Immature natural killer cell (primary cell): ENCODE results near the gene L3MBTL3. TPM values are rescaled to one million over a fixed set of nuclear protein-coding genes. Genes with fewer than 3 reads are reported as not detected.
"Not testable (repeated sequence)": the region's sequence is repeated elsewhere in the genome, so short reads cannot be mapped to it uniquely, and the experiment has no call there.

Experiments used
- DNase-seq, 3 donors: peaks; one replicate each; pipeline ENCODE4 v3.0.0; 2022; ENCODE audit warnings: mixed read lengths in 1 of 3
- H3K27ac Mint-ChIP-seq, 6 donors: one replicate each; pipeline ENCODE4 v1.8.0; 2020; ENCODE audit warnings: mixed read lengths in 6 of 6, mild to moderate bottlenecking in 5 of 6, inconsistent platforms in 4 of 6, moderate library complexity in 3 of 6
- H3K27me3 Mint-ChIP-seq, 3 donors: one replicate each; pipeline ENCODE4 v1.8.0; 2020 to 2021; ENCODE audit warnings: low read depth in 3 of 3, mild to moderate bottlenecking in 3 of 3, mixed read lengths in 3 of 3, moderate library complexity in 3 of 3, inconsistent platforms in 1 of 3
- H3K36me3 Mint-ChIP-seq, 3 donors: one replicate each; pipeline ENCODE4 v1.8.0; 2020; ENCODE audit warnings: mixed read lengths in 3 of 3, inconsistent platforms in 2 of 3, mild to moderate bottlenecking in 2 of 3
- H3K4me1 Mint-ChIP-seq, 2 donors: one replicate each; pipeline ENCODE4 v1.8.0; 2020; ENCODE audit warnings: inconsistent platforms in 2 of 2, mild to moderate bottlenecking in 2 of 2, mixed read lengths in 2 of 2, moderate library complexity in 1 of 2
- H3K4me3 Mint-ChIP-seq, 5 donors: one replicate each; pipeline ENCODE4 v1.8.0; 2020; ENCODE audit warnings: mild to moderate bottlenecking in 5 of 5, mixed read lengths in 5 of 5, inconsistent platforms in 3 of 5, moderate library complexity in 3 of 5
- H3K9me3 Mint-ChIP-seq, 6 donors: one replicate each; pipeline ENCODE4 v1.8.0; 2020; ENCODE audit warnings: mild to moderate bottlenecking in 6 of 6, mixed read lengths in 6 of 6, inconsistent platforms in 4 of 6, moderate library complexity in 3 of 6
- polyA plus RNA-seq, 3 donors: library from polyadenylated mRNA; unstranded; fragments of 300-500 nt; fragmentation: Illumina TruSeq; gene quantifications; one replicate each; pipeline ENCODE4 v1.2.3, GENCODE V29; 2021

Gene L3MBTL3
- polyA plus RNA-seq, 3 donors from 2014 or later: 2.3 to 5.3 (median 4.3) TPM

DNA sequence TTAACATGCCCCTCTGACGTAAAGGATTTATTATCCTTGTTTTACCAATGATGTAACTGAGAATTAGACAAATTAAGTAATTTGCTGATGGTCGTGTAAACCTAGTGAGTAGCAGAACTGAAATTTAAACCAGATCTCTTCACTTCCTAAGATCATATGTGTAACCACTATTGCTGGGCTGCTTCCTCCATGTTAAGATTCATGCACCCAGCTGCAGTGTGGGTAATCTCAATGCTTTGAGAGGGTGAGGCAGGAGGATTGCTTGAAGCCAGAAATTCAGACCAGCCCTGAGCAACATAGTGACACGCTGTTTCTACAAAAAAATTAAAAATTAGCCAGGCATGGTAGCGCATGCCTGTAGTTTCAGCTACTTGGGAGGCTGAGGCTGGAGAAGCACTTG, 97.9 kb downstream of the L3MBTL3 start:
- Mint-ChIP-seq H3K4me1 (peaks cover 2 to 9% of the 10 kb centered on the region in 2 donors), H3K9me3 (no peaks in the 10 kb centered on the region), H3K4me3 (no peak overlapping the region), H3K27me3 (peaks cover 0 to 2% (median 1%) of the 10 kb centered on the region in 3 donors), H3K36me3 (peaks cover 12 to 28% (median 26%) of the 10 kb centered on the region in 3 donors), H3K27ac (no peak overlapping the region)
- no peak for DNase-seq

DNA sequence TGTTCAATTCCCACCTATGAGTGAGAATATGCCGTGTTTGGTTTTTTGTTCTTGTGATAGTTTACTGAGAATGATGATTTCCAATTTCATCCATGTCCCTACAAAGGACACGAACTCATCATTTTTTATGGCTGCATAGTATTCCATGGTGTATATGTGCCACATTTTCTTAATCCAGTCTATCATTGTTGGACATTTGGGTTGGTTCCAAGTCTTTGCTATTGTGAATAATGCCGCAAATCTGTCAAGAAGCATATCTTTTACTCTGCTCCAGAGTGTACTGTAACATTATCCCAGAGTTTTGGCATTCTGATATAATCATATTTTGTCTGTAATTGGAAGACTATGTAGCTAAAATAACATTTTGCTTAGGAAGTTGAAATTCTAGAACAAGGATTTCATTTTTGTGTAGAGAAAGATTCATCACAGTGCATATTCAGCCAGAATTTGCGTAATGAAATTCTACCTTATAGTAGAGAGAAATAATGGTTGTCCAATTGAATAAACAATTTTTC, 98.9 kb downstream of the L3MBTL3 start:
- H3K36me3 Mint-ChIP-seq: peaks cover 6 to 22% (median 20%) of the 10 kb centered on the region in 3 donors
- not testable (repeated sequence) for H3K27ac Mint-ChIP-seq, H3K9me3 Mint-ChIP-seq, DNase-seq, H3K27me3 Mint-ChIP-seq, H3K4me3 Mint-ChIP-seq
- peaks cover 2 to 10% of the 10 kb centered on the region in 2 donors for H3K4me1 Mint-ChIP-seq

DNA sequence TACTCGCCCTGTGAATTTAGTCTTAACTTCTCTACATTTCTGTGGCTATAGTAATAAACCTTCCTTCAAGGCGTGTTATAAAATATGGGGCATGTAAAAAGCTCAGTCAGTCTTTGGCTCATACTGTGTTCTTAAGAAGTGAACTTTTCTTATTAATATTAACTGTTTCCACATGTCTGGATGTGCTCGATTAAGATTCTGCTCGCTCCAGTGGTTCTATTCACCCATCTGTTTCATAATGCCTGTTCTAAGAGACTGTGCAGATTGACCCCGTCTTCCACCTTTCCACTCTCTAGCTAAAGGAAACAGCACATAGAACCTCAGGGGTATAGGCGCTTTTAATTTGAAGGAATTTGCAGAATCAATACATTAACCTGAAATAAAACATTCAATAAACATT, 99.9 kb downstream of the L3MBTL3 start:
- Mint-ChIP-seq H3K27ac (no peak overlapping the region), H3K9me3 (no peaks in the 10 kb centered on the region), H3K36me3 (peaks cover 6 to 31% (median 18%) of the 10 kb centered on the region in 3 donors), H3K4me3 (no peak overlapping the region), H3K27me3 (peaks cover 0 to 1% (median 0%) of the 10 kb centered on the region in 3 donors), H3K4me1 (peaks cover 2 to 10% of the 10 kb centered on the region in 2 donors)
- no peak for DNase-seq

DNA sequence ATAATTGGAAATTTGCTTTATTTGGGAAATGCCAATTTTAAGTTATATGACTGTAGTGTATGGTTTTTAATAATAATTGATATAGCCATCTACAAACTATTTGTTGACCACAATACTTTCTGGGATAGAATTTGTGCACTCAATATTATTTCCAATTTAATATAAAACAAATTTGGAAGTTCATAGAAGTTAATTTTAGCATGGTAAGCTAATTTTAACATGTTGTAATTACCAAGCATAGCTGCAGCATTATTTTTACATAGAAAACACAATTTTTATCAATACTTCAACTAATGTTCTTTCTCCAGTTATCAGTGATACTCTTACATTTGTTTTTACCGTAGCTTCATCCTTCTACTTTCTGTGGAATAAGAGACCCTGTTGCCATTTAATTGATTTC, 100.8 kb downstream of the L3MBTL3 start:
- peaks cover 0 to 1% (median 0%) of the 10 kb centered on the region in 3 donors for H3K27me3 Mint-ChIP-seq
- no peak overlapping the region for H3K27ac Mint-ChIP-seq
- no peak for DNase-seq
- no peak overlapping the region for H3K4me3 Mint-ChIP-seq
- H3K9me3 Mint-ChIP-seq: no peaks in the 10 kb centered on the region
- H3K4me1 Mint-ChIP-seq: peaks cover 2 to 10% of the 10 kb centered on the region in 2 donors
- peaks cover 6 to 31% (median 23%) of the 10 kb centered on the region in 3 donors for H3K36me3 Mint-ChIP-seq

DNA sequence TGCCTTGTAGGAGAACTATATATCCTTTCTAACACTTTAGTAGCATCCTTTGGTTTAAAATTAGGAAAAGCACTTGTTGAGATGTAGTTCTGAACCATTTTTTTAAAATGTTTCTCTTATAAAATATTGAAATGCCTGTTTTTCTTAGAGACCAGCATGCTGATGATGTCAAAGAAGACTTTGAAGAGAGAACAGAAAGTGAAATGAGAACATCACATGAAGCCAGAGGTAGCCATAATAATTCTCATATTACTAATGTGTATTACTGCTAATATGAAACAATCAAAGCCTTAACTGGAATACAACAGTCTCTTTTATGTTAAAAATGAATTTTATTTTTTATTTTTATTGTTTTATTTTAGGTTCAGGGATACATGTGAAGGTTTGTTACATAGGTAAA, 102.3 kb downstream of the L3MBTL3 start:
- H3K4me3 Mint-ChIP-seq: no peak overlapping the region
- H3K27me3 Mint-ChIP-seq: peaks cover 0 to 1% (median 0%) of the 10 kb centered on the region in 3 donors
- H3K9me3 Mint-ChIP-seq: no peaks in the 10 kb centered on the region
- DNase-seq: no peak
- peaks cover 3 to 17% of the 10 kb centered on the region in 2 donors for H3K4me1 Mint-ChIP-seq
- H3K27ac Mint-ChIP-seq: no peak overlapping the region
- H3K36me3 Mint-ChIP-seq: peaks cover 6 to 36% (median 28%) of the 10 kb centered on the region in 3 donors

DNA sequence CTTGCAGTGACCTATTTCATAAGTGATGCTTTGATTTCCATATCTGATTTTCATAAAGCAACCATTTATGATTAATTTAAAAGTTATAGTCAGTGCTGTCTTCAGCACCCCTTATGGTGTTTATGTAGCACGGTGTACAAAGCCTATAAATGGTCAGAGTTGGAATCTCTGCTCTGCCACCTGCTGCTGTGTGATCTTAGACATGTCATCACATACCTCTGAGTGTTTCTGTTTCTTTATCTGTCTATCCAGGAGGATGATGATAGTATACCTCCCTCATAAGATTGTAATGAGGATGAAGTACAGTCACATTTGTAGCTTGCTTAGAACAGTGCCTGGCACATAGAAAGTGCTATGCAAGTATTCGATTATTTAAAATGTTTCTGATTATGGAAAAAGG, 103.9 kb downstream of the L3MBTL3 start:
- no peak overlapping the region for H3K4me3 Mint-ChIP-seq
- H3K4me1 Mint-ChIP-seq: peaks cover 13 to 31% of the 10 kb centered on the region in 2 donors
- peaks cover 6 to 37% (median 36%) of the 10 kb centered on the region in 3 donors for H3K36me3 Mint-ChIP-seq
- no peaks in the 10 kb centered on the region for H3K9me3 Mint-ChIP-seq
- peaks cover 0 to 1% (median 0%) of the 10 kb centered on the region in 3 donors for H3K27me3 Mint-ChIP-seq
- H3K27ac Mint-ChIP-seq: no peak overlapping the region
- no peak for DNase-seq

DNA sequence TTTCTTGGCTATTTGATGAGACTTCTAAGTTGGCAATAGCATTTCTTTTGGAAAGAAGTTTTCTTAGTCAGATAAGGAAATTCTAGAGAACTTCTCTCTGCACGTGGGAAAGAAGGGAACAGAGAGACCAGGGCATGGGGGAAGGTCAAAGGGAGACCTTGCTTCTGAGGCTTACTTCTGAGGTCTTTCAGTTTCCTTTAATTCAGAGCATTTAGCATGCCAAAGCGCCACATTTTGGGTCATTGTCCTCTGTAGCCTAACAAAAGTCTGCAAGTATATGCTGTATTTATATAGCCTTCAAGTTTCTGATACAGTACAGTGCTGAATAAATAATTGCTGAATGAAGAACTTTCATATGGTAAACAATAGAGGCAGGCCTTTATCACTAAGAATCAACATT, 108.8 kb downstream of the L3MBTL3 start:
- no peak overlapping the region for H3K4me3 Mint-ChIP-seq
- no peak for DNase-seq
- H3K36me3 Mint-ChIP-seq: peaks cover 0 to 39% (median 17%) of the 10 kb centered on the region in 3 donors
- H3K27me3 Mint-ChIP-seq: peaks cover 2 to 5% (median 2%) of the 10 kb centered on the region in 3 donors
- H3K9me3 Mint-ChIP-seq: no peaks in the 10 kb centered on the region
- H3K27ac Mint-ChIP-seq: peak overlapping the region in 5 of 6 donors; percentile 4 to 68 (median 62)
- H3K4me1 Mint-ChIP-seq: peaks cover 47 to 66% of the 10 kb centered on the region in 2 donors

DNA sequence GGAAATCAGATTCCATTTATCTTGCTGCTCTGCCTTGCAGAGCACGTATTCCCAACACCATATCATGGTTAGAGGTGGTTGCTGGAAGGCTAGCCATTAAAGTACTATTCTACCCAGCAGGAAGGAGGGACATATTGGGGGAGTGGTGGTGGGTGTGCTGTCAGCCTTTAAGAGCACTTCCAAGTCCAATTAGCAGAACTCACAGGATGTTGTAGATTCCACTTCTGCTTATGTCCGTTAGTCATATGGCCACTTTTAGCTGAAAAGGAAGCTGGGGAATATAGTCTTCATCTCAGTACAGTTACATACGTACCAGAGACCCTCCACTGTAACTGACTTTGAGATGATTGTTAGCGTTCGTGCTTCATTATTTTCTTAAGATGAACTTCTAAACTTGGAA, 109.9 kb downstream of the L3MBTL3 start:
- H3K27ac Mint-ChIP-seq: peak overlapping the region in 1 of 6 donors; percentile 15
- H3K36me3 Mint-ChIP-seq: peaks cover 0 to 33% (median 8%) of the 10 kb centered on the region in 3 donors
- no peaks in the 10 kb centered on the region for H3K9me3 Mint-ChIP-seq
- peaks cover 3 to 11% (median 4%) of the 10 kb centered on the region in 3 donors for H3K27me3 Mint-ChIP-seq
- H3K4me3 Mint-ChIP-seq: no peak overlapping the region
- DNase-seq: no peak
- H3K4me1 Mint-ChIP-seq: peaks cover 58 to 77% of the 10 kb centered on the region in 2 donors

DNA sequence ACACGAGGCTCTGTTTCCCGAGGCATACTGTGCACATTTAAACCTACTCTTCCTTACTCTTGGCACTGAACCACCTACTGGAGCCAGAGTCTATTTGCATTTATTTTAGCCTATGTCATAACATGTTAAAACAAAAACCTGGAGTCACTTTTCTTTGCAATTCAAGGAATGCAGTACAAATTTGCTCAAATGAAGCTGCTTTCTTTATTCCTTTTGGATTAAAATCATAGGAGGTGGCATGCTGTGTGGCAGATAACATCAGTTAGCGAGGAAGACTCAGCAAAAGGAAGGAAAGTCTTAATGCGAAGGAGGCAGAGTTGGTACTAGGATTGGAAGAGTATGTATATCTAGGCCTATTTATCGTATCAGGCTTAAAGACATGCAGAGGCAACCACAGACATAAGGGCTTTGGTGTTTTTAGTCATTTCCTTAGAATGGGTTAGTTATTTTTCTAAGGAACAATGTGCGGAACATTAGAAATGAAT, 111.4 kb downstream of the L3MBTL3 start:
- H3K36me3 Mint-ChIP-seq: peaks cover 0 to 27% (median 8%) of the 10 kb centered on the region in 3 donors
- H3K9me3 Mint-ChIP-seq: no peaks in the 10 kb centered on the region
- no peak for DNase-seq
- peaks cover 73 to 92% of the 10 kb centered on the region in 2 donors for H3K4me1 Mint-ChIP-seq
- peak overlapping the region; percentile 6 to 82 (median 60) for H3K27ac Mint-ChIP-seq
- H3K27me3 Mint-ChIP-seq: peaks cover 3 to 11% (median 7%) of the 10 kb centered on the region in 3 donors
- H3K4me3 Mint-ChIP-seq: no peak overlapping the region

DNA sequence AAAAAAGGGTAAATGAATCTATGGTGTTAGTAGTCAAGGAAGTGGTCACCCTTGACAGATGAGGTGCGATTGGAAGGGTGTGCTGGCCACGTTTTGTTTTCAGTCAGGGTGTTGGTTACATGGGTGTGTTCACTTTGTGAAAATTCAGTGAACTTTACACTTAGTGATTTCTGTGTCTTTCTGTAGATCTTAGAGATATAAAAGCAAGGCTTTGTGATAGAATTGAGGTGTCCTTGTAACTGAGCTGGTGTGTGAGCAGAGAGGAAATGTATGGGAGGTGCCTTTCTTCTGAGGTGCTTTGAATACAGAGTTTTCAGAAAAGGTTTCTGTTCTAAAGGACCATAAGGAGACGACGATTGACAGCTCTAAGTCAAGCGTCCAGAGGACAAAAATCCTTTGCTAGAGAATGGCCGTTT, 113.9 kb downstream of the L3MBTL3 start:
- H3K4me3 Mint-ChIP-seq: peak overlapping the region; percentile 60 to 84 (median 77)
- peak overlapping the region; percentile 82 to 94 (median 90) for H3K27ac Mint-ChIP-seq
- DNase-seq: peak; percentile 86 to 93 (median 89)
- peaks cover 11 to 28% (median 15%) of the 10 kb centered on the region in 3 donors for H3K36me3 Mint-ChIP-seq
- H3K9me3 Mint-ChIP-seq: no peaks in the 10 kb centered on the region
- H3K4me1 Mint-ChIP-seq: peaks cover 84 to 94% of the 10 kb centered on the region in 2 donors
- peaks cover 3 to 11% (median 11%) of the 10 kb centered on the region in 3 donors for H3K27me3 Mint-ChIP-seq

DNA sequence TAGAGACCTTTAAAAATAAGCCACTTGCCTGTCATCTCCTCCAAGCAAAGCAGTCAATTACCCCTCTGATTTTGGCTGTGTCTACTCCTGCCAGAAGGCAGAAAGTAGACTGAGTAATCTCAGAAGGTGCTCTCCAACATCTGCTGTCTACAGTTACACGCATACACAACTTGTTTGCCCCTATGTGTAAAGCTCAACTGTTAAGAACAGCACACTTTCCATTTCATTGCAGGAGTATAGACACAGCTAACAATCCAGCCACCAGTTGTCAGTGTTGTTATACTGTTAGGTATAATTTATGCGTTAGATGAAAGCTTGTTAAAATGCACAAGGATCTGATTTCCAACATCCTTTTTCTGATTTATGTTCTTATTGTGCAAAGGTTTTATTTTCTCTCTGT, 116.2 kb downstream of the L3MBTL3 start:
- peaks cover 96 to 99% of the 10 kb centered on the region in 2 donors for H3K4me1 Mint-ChIP-seq
- DNase-seq: peak in 1 of 3 donors; percentile 21
- peak overlapping the region; percentile 58 to 91 (median 84) for H3K27ac Mint-ChIP-seq
- peak overlapping the region; percentile 41 to 59 (median 49) for H3K4me3 Mint-ChIP-seq
- H3K27me3 Mint-ChIP-seq: peaks cover 4 to 17% (median 11%) of the 10 kb centered on the region in 3 donors
- no peaks in the 10 kb centered on the region for H3K9me3 Mint-ChIP-seq
- H3K36me3 Mint-ChIP-seq: peaks cover 17 to 41% (median 22%) of the 10 kb centered on the region in 3 donors

DNA sequence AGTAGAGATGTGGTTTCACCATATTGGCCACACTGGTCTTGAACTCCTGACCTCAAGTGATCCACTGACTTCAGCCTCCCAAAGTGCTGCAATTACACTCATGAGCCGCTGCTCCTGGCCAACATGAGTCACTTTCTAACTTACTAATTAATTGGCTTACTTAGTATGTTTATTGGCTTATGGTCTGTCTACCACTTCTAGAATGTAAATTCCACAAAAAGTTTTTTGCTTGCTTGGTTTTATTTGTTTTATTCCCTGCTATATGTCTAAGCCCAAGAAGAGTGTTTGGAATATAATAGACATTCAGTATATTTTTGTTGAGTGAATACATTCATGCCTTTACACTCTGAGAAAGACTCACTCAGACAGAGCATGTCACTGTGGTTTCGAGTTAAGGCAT, 118.4 kb downstream of the L3MBTL3 start:
- Mint-ChIP-seq H3K27me3 (peaks cover 4 to 17% (median 13%) of the 10 kb centered on the region in 3 donors), H3K27ac (peak overlapping the region; percentile 74 to 96 (median 88)), H3K4me1 (peaks cover 90 to 96% of the 10 kb centered on the region in 2 donors), H3K9me3 (no peaks in the 10 kb centered on the region), H3K4me3 (peak overlapping the region; percentile 12 to 84 (median 51)), H3K36me3 (peaks cover 23 to 45% (median 23%) of the 10 kb centered on the region in 3 donors)
- no peak for DNase-seq

DNA sequence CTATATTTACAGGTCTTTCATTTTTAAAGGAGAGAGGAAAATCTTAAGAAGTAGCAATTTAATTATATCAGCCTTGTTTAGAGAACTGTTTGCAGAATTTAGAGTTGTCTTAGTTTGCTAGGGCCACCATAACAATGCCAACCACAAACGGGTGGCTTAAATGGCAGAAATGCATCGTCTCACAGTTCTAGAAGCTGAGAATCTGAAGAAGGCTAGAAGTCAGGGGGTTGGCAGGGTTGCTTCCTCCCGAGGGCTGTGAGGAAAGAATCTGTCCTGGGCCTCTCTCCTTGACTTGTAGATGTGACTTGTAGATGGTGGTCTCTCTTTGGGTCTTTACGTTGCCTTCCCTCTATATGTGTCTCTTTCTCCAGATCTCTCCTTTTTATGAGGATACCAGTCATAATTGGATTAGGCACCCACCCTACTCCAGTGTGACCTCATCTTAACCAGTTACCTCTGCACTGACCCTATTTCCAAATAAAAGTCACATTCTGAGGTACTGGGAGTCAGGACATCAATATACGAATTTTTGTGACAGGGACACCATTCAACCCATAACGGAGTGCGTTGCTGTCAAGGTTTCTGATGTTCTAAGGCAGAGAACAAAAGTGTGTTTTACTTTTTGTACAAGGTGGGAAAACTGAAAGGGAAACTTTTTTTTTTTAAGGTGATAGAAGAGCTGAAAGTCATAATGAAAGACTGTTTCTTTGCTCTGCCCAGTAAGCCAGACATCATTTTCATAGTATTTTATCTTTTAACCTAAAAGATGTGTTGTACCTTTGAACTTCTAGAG, 119.9 kb downstream of the L3MBTL3 start:
- Mint-ChIP-seq H3K27me3 (peaks cover 1 to 15% (median 3%) of the 10 kb centered on the region in 3 donors), H3K4me3 (peak overlapping the region; percentile 63 to 84 (median 73)), H3K27ac (peak overlapping the region; percentile 82 to 96 (median 92)), H3K9me3 (no peaks in the 10 kb centered on the region), H3K36me3 (peaks cover 33 to 58% (median 35%) of the 10 kb centered on the region in 3 donors), H3K4me1 (peaks cover 78 to 88% of the 10 kb centered on the region in 2 donors)
- peak; percentile 36 to 44 (median 41) for DNase-seq

DNA sequence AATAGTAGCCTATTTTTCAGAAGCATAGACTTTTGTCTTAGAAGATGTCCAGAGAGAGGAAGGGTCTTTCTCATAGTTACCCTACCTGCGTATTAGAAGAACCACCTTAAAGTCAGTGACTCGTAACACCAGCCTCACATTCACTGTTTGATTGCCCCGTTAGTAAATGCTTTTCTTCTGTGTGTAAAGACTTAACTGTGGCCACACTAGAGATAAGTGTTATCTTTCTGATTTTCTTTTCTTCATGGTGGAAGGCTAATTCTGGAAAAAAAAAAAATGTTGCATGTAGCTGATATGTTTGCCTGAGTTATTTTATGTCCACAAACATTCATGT, 120.5 kb downstream of the L3MBTL3 start:
- Mint-ChIP-seq H3K27me3 (peaks cover 1 to 12% (median 3%) of the 10 kb centered on the region in 3 donors), H3K4me1 (peaks cover 75 to 87% of the 10 kb centered on the region in 2 donors), H3K9me3 (no peaks in the 10 kb centered on the region), H3K4me3 (peak overlapping the region; percentile 63 to 84 (median 73)), H3K36me3 (peaks cover 38 to 64% (median 39%) of the 10 kb centered on the region in 3 donors), H3K27ac (peak overlapping the region; percentile 82 to 96 (median 92))
- no peak for DNase-seq
